ENCODE measurements around the gene DEF6. TPM values are rescaled to one million over a fixed set of nuclear protein-coding genes. Genes with fewer than 3 reads are reported as not detected.
A peak's percentile ranks its signal among the peaks of the same experiment; 100 is the strongest.

Gene DEF6
- total and polyA plus RNA-seq, 4 donors: 11.2 to 28.6 (median 19.0) TPM

- no peak overlapping the region for H3K9ac ChIP-seq (ENCODE audit: insufficient read depth in 1 of 2, low read length in 2 of 2)
- peak overlapping the region in 1 of 2 donors; percentile 37 for H3K27ac ChIP-seq (ENCODE audit: low read depth in 1 of 2, low read length in 1 of 2)
- H3K36me3 ChIP-seq (ENCODE audit: control insufficient read depth in 4 of 4, insufficient read depth in 4 of 4, low read length in 4 of 4): peaks cover 0 to 19% (median 9%) of the 10 kb centered on the region in 4 donors
- no peak overlapping the region for H3K4me3 ChIP-seq
- H3K9me3 ChIP-seq (ENCODE audit: control insufficient read depth in 4 of 4, insufficient read depth in 3 of 4, low read length in 3 of 4): no peaks in the 10 kb centered on the region
- no peaks in the 10 kb centered on the region for H3K27me3 ChIP-seq (ENCODE audit: control insufficient read depth in 3 of 3, insufficient read depth in 3 of 3, low read length in 2 of 3)
- DNase-seq (peak; percentile 49 to 57 (median 49)), ATAC-seq (ENCODE audit: insufficient read depth, low FRiP score) (peak; percentile 16)
- no peak for TF ChIP-seq CTCF (IDR thresholded peaks at IDR 0.05; ENCODE audit: control extremely low read depth, extremely low read depth)
- H3K4me1 ChIP-seq (ENCODE audit: control insufficient read depth in 5 of 5, insufficient read depth in 5 of 5, low read length in 5 of 5): peaks cover 0 to 21% (median 7%) of the 10 kb centered on the region in 5 donors
- 32 to 66% methylated on average over 2 of the region's 2 CpGs for WGBS, 2 donors
Observed at GRCh38 chr6:35359744-35360348, 62.2 kb downstream of the DEF6 start.

DNA sequence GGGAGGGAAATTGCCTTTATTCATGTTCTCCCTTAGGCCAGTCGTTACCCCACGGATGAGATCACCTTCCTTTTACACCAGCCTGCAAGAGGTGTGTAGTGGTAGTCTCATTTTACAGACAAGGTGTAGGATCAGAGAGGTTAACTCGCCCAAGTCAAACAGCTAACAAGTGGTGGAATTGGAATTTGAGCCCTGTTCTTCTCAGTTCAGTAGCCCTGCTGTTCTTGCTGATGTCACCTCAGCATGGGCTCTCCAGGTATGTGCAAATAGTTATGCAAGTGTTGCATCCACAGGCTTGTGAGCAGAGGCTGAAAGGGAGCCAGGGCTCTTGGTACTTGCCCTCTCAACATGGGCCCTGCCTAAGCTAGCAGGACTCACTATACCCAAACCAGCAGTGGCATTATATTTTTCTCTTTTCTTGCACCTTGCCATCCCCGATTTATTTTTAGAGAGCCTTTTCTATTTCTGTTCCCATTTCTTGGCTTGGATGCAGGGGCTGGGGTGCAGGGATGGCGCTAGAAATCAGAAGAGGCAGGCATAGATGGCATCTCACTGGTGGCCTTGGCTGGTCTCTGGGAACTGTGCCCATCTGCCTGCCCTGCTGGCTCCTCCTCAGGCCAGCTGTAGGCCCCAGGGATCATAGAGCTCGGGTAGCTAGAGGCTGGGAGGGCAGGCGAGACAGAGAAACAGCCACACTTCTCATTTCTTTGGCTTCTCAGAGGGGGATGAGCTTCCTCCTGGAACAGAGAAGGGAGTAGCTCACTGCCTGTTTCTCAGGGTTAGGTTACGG lies 62.9 kb downstream of the DEF6 start:
- Histone ChIP-seq H3K36me3 (ENCODE audit: control insufficient read depth in 4 of 4, insufficient read depth in 4 of 4, low read length in 4 of 4) (peaks cover 0 to 14% (median 8%) of the 10 kb centered on the region in 4 donors), H3K9me3 (ENCODE audit: control insufficient read depth in 4 of 4, insufficient read depth in 3 of 4, low read length in 3 of 4) (no peaks in the 10 kb centered on the region), H3K27me3 (ENCODE audit: control insufficient read depth in 3 of 3, insufficient read depth in 3 of 3, low read length in 2 of 3) (no peaks in the 10 kb centered on the region), H3K4me3 (no peak overlapping the region), H3K9ac (ENCODE audit: insufficient read depth in 1 of 2, low read length in 2 of 2) (no peak overlapping the region), H3K27ac (ENCODE audit: low read depth in 1 of 2, low read length in 1 of 2) (peak overlapping the region in 1 of 2 donors; percentile 74), H3K4me1 (ENCODE audit: control insufficient read depth in 5 of 5, insufficient read depth in 5 of 5, low read length in 5 of 5) (peaks cover 0 to 21% (median 7%) of the 10 kb centered on the region in 5 donors)
- 63 to 76% methylated on average over 8 of the region's 8 CpGs for WGBS, 2 donors
- TF ChIP-seq CTCF (IDR thresholded peaks at IDR 0.05; ENCODE audit: control extremely low read depth, extremely low read depth): no peak
- ATAC-seq (ENCODE audit: insufficient read depth, low FRiP score): peak; percentile 60
- DNase-seq: peak in 1 of 3 donors; percentile 42

- no peaks in the 10 kb centered on the region for H3K27me3 ChIP-seq (ENCODE audit: control insufficient read depth in 3 of 3, insufficient read depth in 3 of 3, low read length in 2 of 3)
- no peak for TF ChIP-seq CTCF (IDR thresholded peaks at IDR 0.05; ENCODE audit: control extremely low read depth, extremely low read depth)
- H3K9ac ChIP-seq (ENCODE audit: insufficient read depth in 1 of 2, low read length in 2 of 2): no peak overlapping the region
- no peak for ATAC-seq (ENCODE audit: insufficient read depth, low FRiP score)
- H3K36me3 ChIP-seq (ENCODE audit: control insufficient read depth in 4 of 4, insufficient read depth in 4 of 4, low read length in 4 of 4): peaks cover 0 to 8% (median 2%) of the 10 kb centered on the region in 4 donors
- no peaks in the 10 kb centered on the region for H3K9me3 ChIP-seq (ENCODE audit: control insufficient read depth in 4 of 4, insufficient read depth in 3 of 4, low read length in 3 of 4)
- 96 to 98% methylated on average over 2 of the region's 2 CpGs for WGBS, 2 donors
- DNase-seq: no peak
- H3K4me3 ChIP-seq: no peak overlapping the region
- H3K27ac ChIP-seq (ENCODE audit: low read depth in 1 of 2, low read length in 1 of 2): peak overlapping the region in 1 of 2 donors; percentile 1
- peaks cover 0 to 24% (median 7%) of the 10 kb centered on the region in 5 donors for H3K4me1 ChIP-seq (ENCODE audit: control insufficient read depth in 5 of 5, insufficient read depth in 5 of 5, low read length in 5 of 5)
Observed at GRCh38 chr6:35362200-35362599, 64.6 kb downstream of the DEF6 start.
